Thyroid gland (tissue), 4 donors: ENCODE data around the gene ACP2. TPM values are rescaled to one million over a fixed set of nuclear protein-coding genes. Genes with fewer than 3 reads are reported as not detected.
"Not testable (repeated sequence)": the region's sequence is repeated elsewhere in the genome, so short reads cannot be mapped to it uniquely, and the experiment has no call there.

ENCODE experiments used
- DNase-seq, 2 donors: peaks; one replicate each; pipeline ENCODE4 v3.0.0-alpha.2; 2019
- H3K27ac ChIP-seq, 3 donors: fragments of 200-600 bp; sonication (generic); 1 replicate in 2 of 3; 2 replicates in 1 of 3; pipeline ENCODE4 v1.5.1; 2016 to 2019; ENCODE audit warnings: mild to moderate bottlenecking in 1 of 3, moderate library complexity in 1 of 3
- H3K27me3 ChIP-seq: fragments of 200-600 bp; sonication (generic); one replicate; pipeline ENCODE4 v1.5.1; 2019
- H3K36me3 ChIP-seq, 2 donors: fragments of 200-600 bp; sonication (generic); one replicate each; pipeline ENCODE4 v1.5.1; 2016 to 2019
- H3K4me1 ChIP-seq, 2 donors: fragments of 200-600 bp; sonication (generic); one replicate each; pipeline ENCODE4 v1.5.1; 2017 to 2019
- H3K4me3 ChIP-seq, 3 donors: fragments of 200-600 bp; sonication (generic); replicated peaks in 1 of 3; 1 replicate in 2 of 3; 2 replicates in 1 of 3; pipeline ENCODE4 v1.5.1; 2016; ENCODE audit warnings: mild to moderate bottlenecking in 1 of 3
- H3K9me3 ChIP-seq: fragments of 200-600 bp; sonication (generic); one replicate; pipeline ENCODE4 v1.5.1; 2017
- CTCF ChIP-seq, 6 experiments: fragments of 200-600 bp in 3 of 6; fragments of 450-650 bp in 3 of 6; sonication (generic) in 3 of 6; IDR thresholded peaks; one replicate each; pipeline ENCODE4 v1.5.1; 2016 to 2019; ENCODE audit warnings: antibody characterized with exemption in 6 of 6, mild to moderate bottlenecking in 2 of 6, inconsistent platforms in 1 of 6, moderate library complexity in 1 of 6
- POLR2A ChIP-seq, 2 donors: fragments of 450-650 bp; IDR thresholded peaks; one replicate each; pipeline ENCODE4 v1.6.1; 2017; ENCODE audit warnings: antibody characterized with exemption in 2 of 2, mild to moderate bottlenecking in 2 of 2, moderate library complexity in 1 of 2
- WGBS, 2 donors: methylation state at CpG; one replicate each; pipeline ENCODE4 v1.1.5; 2017; 5-methylcytosine and 5-hydroxymethylcytosine counted together
- intact Hi-C: fragments of 100-400 bp; cut with DNase I; formaldehyde crosslinking; loops from one replicate; pipeline ENCODE4 v1.15.1; 2023
- total RNA-seq, 4 donors: library from RNA; depleted of rRNA; stranded (reverse); fragments of >200 nt; gene quantifications; one replicate each; pipeline ENCODE4 v1.2.3, GENCODE V29; 2016

ACP2 gene
- total RNA-seq, 4 donors from 2014 or later, result 32.4 to 98.5 (median 73.3) TPM

- TF ChIP-seq CTCF (IDR thresholded peaks at IDR 0.05) (no peak), POLR2A (IDR thresholded peaks at IDR 0.05) (no peak)
- peaks cover 17 to 18% of the 10 kb centered on the region in 2 donors for H3K4me1 ChIP-seq
- no peaks in the 10 kb centered on the region for H3K36me3 ChIP-seq
- no peaks in the 10 kb centered on the region for H3K9me3 ChIP-seq
- H3K27ac ChIP-seq, result no peak overlapping the region
- DNase-seq, result no peak
- no peak overlapping the region for H3K4me3 ChIP-seq
- 81 to 92% methylated on average over 12 of the region's 12 CpGs for WGBS, 2 donors
- intact Hi-C loops, result loop anchor here (5.0 kb wide), 1 partner anchor 36 kb away; the partner anchor contains the start of gene ARFGAP2
- H3K27me3 ChIP-seq, result no peaks in the 10 kb centered on the region
Observed at GRCh38 chr11:47212938-47213337, 35.7 kb downstream of the ACP2 start.

- DNase-seq, result no peak
- TF ChIP-seq CTCF (IDR thresholded peaks at IDR 0.05) (no peak), POLR2A (IDR thresholded peaks at IDR 0.05) (no peak)
- 83 to 91% methylated on average over 5 of the region's 5 CpGs for WGBS, 2 donors
- Histone ChIP-seq H3K27me3 (no peaks in the 10 kb centered on the region), H3K36me3 (no peaks in the 10 kb centered on the region), H3K4me1 (no peaks in the 10 kb centered on the region), H3K4me3 (no peak overlapping the region), H3K27ac (no peak overlapping the region), H3K9me3 (no peaks in the 10 kb centered on the region)
- intact Hi-C loops, result no loop called here
Observed at GRCh38 chr11:47208628-47209027, 40.0 kb downstream of the ACP2 start.

GRCh38 chr11:47208008-47208552 lies 40.5 kb downstream of the ACP2 start:
- 91 to 93% methylated on average over 13 of the region's 13 CpGs for WGBS, 2 donors

GRCh38 chr11:47207459-47207858 lies 41.2 kb downstream of the ACP2 start:
- Histone ChIP-seq H3K27ac (no peak overlapping the region), H3K36me3 (no peaks in the 10 kb centered on the region), H3K9me3 (no peaks in the 10 kb centered on the region), H3K4me1 (no peaks in the 10 kb centered on the region), H3K4me3 (no peak overlapping the region), H3K27me3 (no peaks in the 10 kb centered on the region)
- TF ChIP-seq POLR2A (IDR thresholded peaks at IDR 0.05), result no peak
- no peak for TF ChIP-seq CTCF (IDR thresholded peaks at IDR 0.05)
- intact Hi-C loops, result no loop called here
- WGBS, 2 donors, result 81 to 88% methylated on average over 6 of the region's 6 CpGs
- DNase-seq, result no peak

More at GRCh38 chr11:47208008-47208552, 40.5 kb downstream of the ACP2 start:
- H3K27me3 ChIP-seq, H3K27ac ChIP-seq, H3K36me3 ChIP-seq, H3K9me3 ChIP-seq, H3K4me3 ChIP-seq, intact Hi-C loops, DNase-seq, H3K4me1 ChIP-seq: not testable (repeated sequence)

GRCh38 chr11:47206577-47206976 lies 42.0 kb downstream of the ACP2 start:
- H3K27ac ChIP-seq, H3K4me3 ChIP-seq, H3K4me1 ChIP-seq, H3K27me3 ChIP-seq, intact Hi-C loops, H3K36me3 ChIP-seq, H3K9me3 ChIP-seq, DNase-seq: not testable (repeated sequence)
- 88% methylated on average over 5 of the region's 5 CpGs for WGBS, 2 donors

- no peak for TF ChIP-seq POLR2A (IDR thresholded peaks at IDR 0.05)
- TF ChIP-seq CTCF (IDR thresholded peaks at IDR 0.05), result no peak
- Histone ChIP-seq H3K9me3 (no peaks in the 10 kb centered on the region), H3K4me1 (no peaks in the 10 kb centered on the region), H3K27ac (no peak overlapping the region), H3K4me3 (no peak overlapping the region), H3K36me3 (no peaks in the 10 kb centered on the region), H3K27me3 (no peaks in the 10 kb centered on the region)
- intact Hi-C loops, result no loop called here
- DNase-seq, result no peak
- 73 to 79% methylated on average over 2 of the region's 2 CpGs for WGBS, 2 donors
Observed at GRCh38 chr11:47204637-47204989, 44.0 kb downstream of the ACP2 start.
